Neuronal stem cell (in vitro differentiated cells): Measurements from ENCODE around the gene TMEM63A.
A peak's percentile ranks its signal among the peaks of the same experiment; 100 is the strongest.

ENCODE experiments used
- DNase-seq: peaks from one replicate; pipeline ENCODE4 v3.0.0-alpha.2; 2013; ENCODE audit warnings: low spot score
- H2AFZ ChIP-seq: one replicate; pipeline ENCODE4 v1.6.1; 2013; ENCODE audit warnings: mild to moderate bottlenecking, low read length, inconsistent platforms
- H2AK5ac ChIP-seq: 2 replicates; pipeline ENCODE4 v1.6.1; 2013; ENCODE audit warnings: low read depth, mild to moderate bottlenecking, inconsistent platforms, low read length, moderate library complexity, mixed read lengths
- H2BK120ac ChIP-seq: 2 replicates; pipeline ENCODE4 v1.6.1; 2013; ENCODE audit warnings: low read depth, mild to moderate bottlenecking, inconsistent platforms, low read length, moderate library complexity, mixed read lengths
- H2BK12ac ChIP-seq: one replicate; pipeline ENCODE4 v1.6.1; 2013; ENCODE audit warnings: low read length, inconsistent platforms
- H2BK15ac ChIP-seq: 2 replicates; pipeline ENCODE4 v1.6.1; 2013; ENCODE audit warnings: mild to moderate bottlenecking, low read length, inconsistent platforms, mixed read lengths
- H2BK5ac ChIP-seq: one replicate; pipeline ENCODE4 v1.6.1; 2013; ENCODE audit warnings: inconsistent platforms, mild to moderate bottlenecking, low read length, moderate library complexity
- H3K14ac ChIP-seq: one replicate; pipeline ENCODE4 v1.6.1; 2013; ENCODE audit warnings: low read length, inconsistent platforms
- H3K18ac ChIP-seq: 2 replicates; pipeline ENCODE4 v1.6.1; 2013; ENCODE audit warnings: low read length, inconsistent platforms
- H3K23ac ChIP-seq: 2 replicates; pipeline ENCODE4 v1.6.1; 2013; ENCODE audit warnings: low read depth, mild to moderate bottlenecking, mixed read lengths, low read length, inconsistent platforms; ENCODE audit not compliant: poor library complexity
- H3K27ac ChIP-seq: replicated peaks from 3 replicates; pipeline ENCODE4 v1.5.1; 2013; ENCODE audit warnings: low read length, inconsistent platforms
- H3K27me3 ChIP-seq, 3 experiments: 2 replicates each; pipeline ENCODE4 v1.6.1; 2013; ENCODE audit warnings: low read length in 3 of 3, mild to moderate bottlenecking in 2 of 3, inconsistent platforms in 1 of 3, low read depth in 1 of 3, mixed read lengths in 1 of 3, moderate library complexity in 1 of 3; ENCODE audit not compliant: control insufficient read depth in 3 of 3, insufficient read depth in 3 of 3
- H3K36me3 ChIP-seq, 2 donors: replicated peaks in 1 of 2; 2 replicates each; pipeline ENCODE4 v1.6.1; 2013; ENCODE audit warnings: low read length in 2 of 2; ENCODE audit not compliant: control insufficient read depth in 2 of 2, insufficient read depth in 2 of 2
- H3K4ac ChIP-seq: 2 replicates; pipeline ENCODE4 v1.6.1; 2013; ENCODE audit warnings: inconsistent platforms, mild to moderate bottlenecking, low read length, moderate library complexity
- H3K4me1 ChIP-seq, 2 donors: 1 replicate in 1 of 2; 2 replicates in 1 of 2; pipeline ENCODE4 v1.6.1; 2013; ENCODE audit warnings: low read length in 2 of 2, low read depth in 1 of 2; ENCODE audit not compliant: control insufficient read depth in 2 of 2, insufficient read depth in 1 of 2
- H3K4me2 ChIP-seq: one replicate; pipeline ENCODE4 v1.6.1; 2013; ENCODE audit warnings: mild to moderate bottlenecking, low read length, inconsistent platforms; ENCODE audit not compliant: insufficient read depth, poor library complexity, severe bottlenecking
- H3K4me3 ChIP-seq, 2 donors: 2 replicates each; pipeline ENCODE4 v1.5.1; 2013; ENCODE audit warnings: low read length in 2 of 2, mild to moderate bottlenecking in 2 of 2, inconsistent platforms in 1 of 2, moderate library complexity in 1 of 2
- H3K79me1 ChIP-seq: one replicate; pipeline ENCODE4 v1.6.1; 2013; ENCODE audit warnings: low read depth, mild to moderate bottlenecking, inconsistent platforms, low read length, moderate library complexity
- H3K9ac ChIP-seq: one replicate; pipeline ENCODE4 v1.6.1; 2013; ENCODE audit warnings: mild to moderate bottlenecking, low read depth, low read length, inconsistent platforms; ENCODE audit not compliant: poor library complexity
- H3K9me3 ChIP-seq, 2 donors: replicated peaks in 1 of 2; 2 replicates each; pipeline versions ENCODE3 to v1.6.1; 2013; ENCODE audit warnings: low read length in 2 of 2, mild to moderate bottlenecking in 2 of 2, inconsistent platforms in 1 of 2, low read depth in 1 of 2, mixed read lengths in 1 of 2, moderate library complexity in 1 of 2; ENCODE audit not compliant: control insufficient read depth in 2 of 2, insufficient read depth in 1 of 2
- H4K8ac ChIP-seq: one replicate; pipeline ENCODE4 v1.6.1; 2013; ENCODE audit warnings: low read depth, mild to moderate bottlenecking, inconsistent platforms, low read length, moderate library complexity
- H4K91ac ChIP-seq: one replicate; pipeline ENCODE4 v1.6.1; 2013; ENCODE audit warnings: low read length, low read depth, mild to moderate bottlenecking, inconsistent platforms; ENCODE audit not compliant: poor library complexity
- WGBS, 2 donors: extraction: QIAGEN DNeasy Blood & Tissue Kit; methylation state at CpG; one replicate each; pipeline ENCODE4 v1.1.7; 2013; ENCODE audit warnings: missing lambda C conversion rate in 2 of 2, mixed read lengths in 1 of 2; ENCODE audit not compliant: insufficient read length in 2 of 2, insufficient replicate concordance in 1 of 2; ENCODE audit errors: extremely low coverage in 2 of 2; 5-methylcytosine and 5-hydroxymethylcytosine counted together

TMEM63A gene

GRCh38 chr1:225887030-225887314 is 4.8 kb upstream of the TMEM63A start:
- Histone ChIP-seq H3K23ac (peak overlapping the region; percentile 99), H3K4me1 (peaks cover 2 to 12% of the 10 kb centered on the region in 2 donors), H4K8ac (no peak overlapping the region), H3K27me3 (peaks cover 0 to 29% (median 2%) of the 10 kb centered on the region in 3 experiments), H2AK5ac (no peak overlapping the region), H3K36me3 (no peaks in the 10 kb centered on the region), H2BK120ac (no peak overlapping the region), H4K91ac (no peak overlapping the region), H3K9me3 (no peaks in the 10 kb centered on the region), H2AFZ (no peak overlapping the region), H2BK15ac (no peak overlapping the region), H3K79me1 (no peaks in the 10 kb centered on the region), H3K14ac (no peak overlapping the region), H3K4ac (no peak overlapping the region), H3K18ac (no peak overlapping the region), H2BK5ac (no peak overlapping the region), H3K4me3 (no peak overlapping the region), H3K4me2 (no peak overlapping the region), H2BK12ac (no peak overlapping the region), H3K9ac (no peak overlapping the region), H3K27ac (no peak overlapping the region)
- no CpG with 5 or more reads among the region's 7 CpGs for WGBS, 2 donors
- DNase-seq, result no peak

GRCh38 chr1:225886159-225887029 is 4.2 kb upstream of the TMEM63A start:
- Histone ChIP-seq H2AFZ (no peak overlapping the region), H3K4ac (no peak overlapping the region), H3K18ac (no peak overlapping the region), H3K9me3 (no peaks in the 10 kb centered on the region), H3K27ac (no peak overlapping the region), H3K4me1 (peaks cover 5 to 14% of the 10 kb centered on the region in 2 donors), H2AK5ac (no peak overlapping the region), H4K91ac (no peak overlapping the region), H3K14ac (no peak overlapping the region), H3K79me1 (no peaks in the 10 kb centered on the region), H2BK120ac (no peak overlapping the region), H3K9ac (no peak overlapping the region), H3K27me3 (peaks cover 0 to 31% (median 2%) of the 10 kb centered on the region in 3 experiments), H3K23ac (peak overlapping the region; percentile 99), H3K4me3 (no peak overlapping the region), H3K4me2 (no peak overlapping the region), H3K36me3 (no peaks in the 10 kb centered on the region), H2BK15ac (no peak overlapping the region), H2BK5ac (no peak overlapping the region), H4K8ac (no peak overlapping the region), H2BK12ac (no peak overlapping the region)
- no CpG with 5 or more reads among the region's 19 CpGs for WGBS, 2 donors
- DNase-seq, result no peak

GRCh38 chr1:225885336-225885735 is 3.2 kb upstream of the TMEM63A start:
- Histone ChIP-seq H3K14ac (no peak overlapping the region), H3K4ac (no peak overlapping the region), H2BK12ac (no peak overlapping the region), H3K18ac (no peak overlapping the region), H3K79me1 (no peaks in the 10 kb centered on the region), H3K4me2 (no peak overlapping the region), H4K8ac (no peak overlapping the region), H2BK5ac (no peak overlapping the region), H2BK120ac (no peak overlapping the region), H3K23ac (peak overlapping the region; percentile 91), H2AFZ (no peak overlapping the region), H3K9me3 (no peaks in the 10 kb centered on the region), H3K4me1 (peaks cover 8 to 18% of the 10 kb centered on the region in 2 donors), H2AK5ac (no peak overlapping the region), H3K27ac (no peak overlapping the region), H3K36me3 (no peaks in the 10 kb centered on the region), H3K27me3 (peaks cover 0 to 32% (median 2%) of the 10 kb centered on the region in 3 experiments), H3K9ac (no peak overlapping the region), H2BK15ac (no peak overlapping the region), H4K91ac (no peak overlapping the region), H3K4me3 (no peak overlapping the region)
- no peak for DNase-seq
- WGBS, 2 donors, result no CpG with 5 or more reads among the region's 6 CpGs

- Histone ChIP-seq H3K27me3 (peaks cover 0 to 36% (median 2%) of the 10 kb centered on the region in 3 experiments), H2BK12ac (no peak overlapping the region), H2AFZ (no peak overlapping the region), H2BK120ac (no peak overlapping the region), H3K23ac (peak overlapping the region; percentile 90), H2AK5ac (no peak overlapping the region), H3K27ac (no peak overlapping the region), H3K14ac (peak overlapping the region; percentile 14), H4K91ac (no peak overlapping the region), H3K9me3 (no peaks in the 10 kb centered on the region), H2BK5ac (no peak overlapping the region), H3K9ac (no peak overlapping the region), H3K4me3 (no peak overlapping the region), H3K79me1 (no peaks in the 10 kb centered on the region), H3K36me3 (peaks cover 0 to 4% of the 10 kb centered on the region in 2 donors), H3K18ac (no peak overlapping the region), H3K4me2 (no peak overlapping the region), H3K4ac (no peak overlapping the region), H4K8ac (no peak overlapping the region), H3K4me1 (peaks cover 8 to 15% of the 10 kb centered on the region in 2 donors), H2BK15ac (no peak overlapping the region)
- WGBS, 2 donors, result no CpG with 5 or more reads among the region's 11 CpGs
- DNase-seq, result no peak
Observed at GRCh38 chr1:225883616-225884265, 1.6 kb upstream of the TMEM63A start.
